Urothelium cell line (cell line): ENCODE data around the gene CACNA2D2.

Experiments used
- DNase-seq: peaks from one replicate; pipeline ENCODE4 v3.0.0; 2011; ENCODE audit warnings: low spot score, mixed read lengths
- FAIRE-seq: peaks from 2 replicates; lab custom pipeline; 2011; peaks lifted over from hg19 to GRCh38; lab: Jason Lieb, UNC

CACNA2D2 gene

DNA sequence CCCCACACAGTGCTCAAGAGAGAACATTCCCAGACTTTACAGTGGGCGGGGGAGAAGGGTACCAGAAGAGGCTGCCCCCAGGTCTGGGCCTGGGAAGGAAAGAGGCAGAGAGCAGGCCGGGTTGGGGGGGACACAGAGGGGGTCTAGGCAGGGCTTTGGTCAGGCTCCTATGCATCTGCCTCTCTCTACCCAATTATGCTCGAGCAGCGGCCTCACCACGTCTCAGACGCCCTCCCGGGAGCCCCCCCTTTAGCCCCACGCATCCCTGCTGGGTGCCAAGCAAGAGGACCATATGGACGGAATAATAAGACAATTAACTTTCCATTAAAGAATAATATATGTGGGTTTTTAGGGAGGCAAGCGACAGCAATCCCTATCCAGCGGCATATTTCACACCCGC lies 32.8 kb downstream of the CACNA2D2 start:
- no peak for DNase-seq
- no peak for FAIRE-seq

DNA sequence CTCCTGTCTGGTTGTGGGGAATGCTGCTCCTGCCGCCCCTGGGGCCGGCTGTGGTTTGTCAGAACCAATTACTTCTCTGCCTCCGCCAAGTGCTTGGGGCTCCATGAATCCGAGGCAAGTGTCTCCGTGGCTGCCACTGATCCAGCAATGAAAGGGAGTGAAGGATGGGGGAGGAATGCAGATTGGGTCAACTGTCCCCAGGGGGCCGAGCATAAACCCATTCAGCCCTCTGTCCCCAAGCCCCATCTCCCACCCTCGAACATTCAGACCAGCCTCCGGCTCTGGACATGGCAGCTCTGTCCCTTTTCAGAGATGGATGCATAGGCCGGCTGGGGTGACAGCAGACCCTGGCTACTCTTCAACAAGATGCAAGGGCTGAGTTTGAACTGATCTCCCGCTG lies 35.5 kb downstream of the CACNA2D2 start:
- no peak for DNase-seq
- no peak for FAIRE-seq

DNA sequence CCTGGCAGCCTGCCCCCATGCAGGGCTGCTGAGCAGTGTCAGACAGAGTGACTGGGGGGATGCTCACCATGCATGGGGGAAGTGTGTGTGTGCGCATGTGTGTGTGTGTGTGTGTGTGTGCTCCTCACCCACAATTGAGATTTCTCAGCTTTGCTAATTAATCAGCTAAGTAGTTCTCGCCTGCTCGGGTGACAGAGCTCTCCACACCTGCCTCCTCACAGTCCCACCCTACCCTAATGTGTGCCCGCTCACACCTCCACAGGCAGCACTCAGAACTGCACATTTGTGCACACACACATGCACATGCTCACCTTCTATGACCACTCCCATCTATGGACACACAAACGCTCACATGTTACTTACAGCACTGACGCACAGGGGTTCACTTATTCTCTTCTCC lies 37.3 kb downstream of the CACNA2D2 start:
- no peak for DNase-seq
- peak; percentile 42 for FAIRE-seq

DNA sequence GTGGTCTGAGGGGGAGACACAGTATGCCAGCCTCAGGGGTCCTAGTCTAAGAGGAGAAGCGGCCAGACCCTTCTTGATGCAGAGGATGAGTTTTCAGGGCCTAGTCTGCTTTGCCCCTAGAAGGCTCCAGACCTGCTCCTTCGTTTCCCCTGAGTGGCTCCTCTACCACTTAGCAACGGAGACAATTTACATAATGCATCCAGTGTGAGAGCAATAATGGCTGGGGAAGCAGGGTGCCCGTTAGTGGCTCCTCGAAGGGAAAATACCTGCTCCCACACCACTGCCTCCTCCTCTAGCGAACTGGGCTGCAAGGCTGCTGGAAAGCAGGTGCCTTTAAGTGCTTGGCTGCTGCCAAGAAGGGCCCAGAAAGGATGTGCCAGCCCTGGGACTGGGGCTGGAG lies 38.9 kb downstream of the CACNA2D2 start:
- FAIRE-seq, result no peak
- no peak for DNase-seq

DNA sequence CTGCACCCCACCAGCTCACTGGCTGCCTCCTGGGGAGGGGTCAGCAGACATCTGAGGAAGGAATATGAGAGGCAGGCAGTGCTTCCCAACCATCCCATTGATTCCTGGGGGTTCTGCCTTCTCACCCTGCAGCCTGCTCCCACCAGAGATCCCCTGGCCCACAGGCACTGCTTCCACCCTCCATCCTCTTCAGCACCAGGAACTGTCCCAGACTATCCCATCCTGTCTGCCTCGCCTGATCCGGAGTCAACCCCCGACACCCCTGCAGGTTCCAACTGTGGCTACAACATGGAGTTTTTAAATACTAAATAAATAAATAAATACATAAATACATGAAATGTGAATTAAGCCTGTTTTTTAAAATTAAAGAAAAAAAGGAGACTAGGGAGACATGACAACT lies 43.6 kb downstream of the CACNA2D2 start:
- FAIRE-seq, result no peak
- no peak for DNase-seq

DNA sequence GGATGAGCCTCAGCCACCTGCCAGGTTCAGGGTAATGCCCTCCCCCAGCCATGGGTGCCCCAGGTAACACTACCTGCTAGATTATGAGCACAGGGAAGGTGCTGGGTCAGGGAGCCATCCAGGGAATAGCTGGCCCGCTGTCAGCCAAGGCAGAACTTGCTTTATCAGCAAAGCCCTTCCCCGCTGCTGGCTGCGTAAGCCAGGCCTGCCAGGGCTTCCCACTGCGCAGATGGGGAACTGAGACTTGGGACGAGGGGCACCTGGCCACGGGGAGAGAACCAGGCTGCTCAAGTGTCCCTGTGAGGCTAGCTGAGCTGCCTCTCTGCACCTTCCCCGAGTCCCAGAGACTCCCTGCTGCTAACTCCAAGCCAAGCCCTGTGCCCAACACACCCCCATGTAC lies 45.4 kb downstream of the CACNA2D2 start:
- DNase-seq (no peak), FAIRE-seq (no peak)

DNA sequence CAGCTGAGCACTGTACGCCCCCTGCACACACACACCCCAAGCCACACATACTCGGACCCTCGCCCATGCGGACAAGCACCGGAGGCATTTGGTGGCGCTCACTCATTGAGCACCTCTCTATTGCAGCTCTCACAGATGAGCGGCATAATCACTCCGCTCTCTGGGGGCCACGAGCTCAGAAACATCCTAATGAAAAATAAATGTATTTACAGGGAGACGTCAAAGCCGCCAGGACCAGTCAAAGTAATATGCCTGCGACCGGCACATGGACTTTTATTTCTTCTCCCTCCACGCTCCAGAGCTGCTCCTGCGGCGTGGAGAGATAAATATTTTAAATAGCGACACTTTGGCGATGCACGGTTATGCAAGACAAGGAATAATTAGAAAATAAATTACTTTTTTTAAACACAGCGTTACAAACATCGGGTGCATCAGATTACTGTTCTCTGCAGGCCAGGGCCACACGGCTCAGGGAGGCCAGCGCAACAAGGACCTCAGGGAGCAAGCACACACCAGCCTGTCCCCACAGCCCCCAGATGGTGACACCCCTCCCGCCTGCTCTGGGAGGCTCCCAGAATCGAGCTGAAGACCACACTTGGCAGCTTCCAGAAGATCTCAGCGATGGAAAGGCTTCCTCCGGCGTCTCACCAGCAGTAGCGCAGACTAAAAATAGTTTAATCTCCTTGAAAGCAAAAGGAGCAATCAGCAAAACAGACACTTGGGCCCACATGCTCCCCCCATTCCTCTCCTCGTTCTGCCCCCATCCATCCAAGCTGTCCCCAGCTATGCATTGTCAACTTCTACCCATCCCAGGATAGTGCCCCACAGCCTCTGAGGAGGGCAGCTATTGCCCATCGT lies 48.0 kb downstream of the CACNA2D2 start:
- FAIRE-seq, result no peak
- no peak for DNase-seq

DNA sequence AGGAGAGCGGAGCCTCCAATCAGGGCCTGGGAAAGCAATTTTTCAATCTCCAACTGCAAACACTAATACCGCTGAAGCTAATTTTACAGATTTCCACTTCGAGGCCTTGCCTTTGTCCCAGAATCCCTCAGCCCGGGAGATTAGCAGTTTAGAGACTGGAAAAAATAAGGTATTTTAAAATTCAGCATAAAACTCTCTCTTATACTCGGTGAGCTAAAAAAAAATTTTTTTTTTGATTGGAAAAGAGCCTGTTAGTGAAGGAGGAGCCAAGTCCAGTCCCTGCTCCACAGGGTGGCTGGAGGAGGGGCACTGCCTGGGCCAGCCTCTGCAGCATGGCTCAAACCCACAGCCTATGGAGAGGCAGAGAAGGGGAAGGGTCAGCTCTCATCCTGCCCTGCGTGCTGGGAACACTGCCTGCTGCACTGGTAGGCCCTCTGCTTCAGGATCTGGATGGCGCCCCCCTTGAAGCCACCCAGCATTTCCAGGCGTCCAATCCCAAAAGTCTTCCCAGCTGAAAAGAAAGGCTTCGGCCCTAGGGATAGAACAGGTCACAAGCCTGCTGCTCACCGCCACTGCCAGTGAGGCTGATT lies 48.9 kb downstream of the CACNA2D2 start:
- FAIRE-seq, result no peak
- DNase-seq, result no peak

DNA sequence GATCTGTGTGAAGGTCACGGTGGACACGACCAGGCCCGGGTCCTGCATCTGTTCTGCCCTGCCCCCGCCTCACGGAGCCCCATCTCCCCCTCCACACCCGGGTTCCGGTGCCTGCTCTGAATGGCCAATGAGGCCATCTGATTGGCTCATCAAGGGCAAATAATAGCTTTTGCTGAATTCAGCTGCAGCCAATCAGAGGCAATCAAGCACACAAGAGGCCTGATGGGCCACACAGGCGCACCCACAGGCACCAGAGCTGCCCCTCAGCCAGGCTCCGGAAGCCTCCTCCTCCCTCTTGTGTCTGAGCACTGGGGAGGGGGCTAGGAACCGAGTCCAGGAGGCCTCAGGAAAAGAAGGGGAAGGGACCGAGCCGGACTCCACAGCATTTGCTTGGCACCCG lies 49.5 kb downstream of the CACNA2D2 start:
- FAIRE-seq (no peak), DNase-seq (no peak)

DNA sequence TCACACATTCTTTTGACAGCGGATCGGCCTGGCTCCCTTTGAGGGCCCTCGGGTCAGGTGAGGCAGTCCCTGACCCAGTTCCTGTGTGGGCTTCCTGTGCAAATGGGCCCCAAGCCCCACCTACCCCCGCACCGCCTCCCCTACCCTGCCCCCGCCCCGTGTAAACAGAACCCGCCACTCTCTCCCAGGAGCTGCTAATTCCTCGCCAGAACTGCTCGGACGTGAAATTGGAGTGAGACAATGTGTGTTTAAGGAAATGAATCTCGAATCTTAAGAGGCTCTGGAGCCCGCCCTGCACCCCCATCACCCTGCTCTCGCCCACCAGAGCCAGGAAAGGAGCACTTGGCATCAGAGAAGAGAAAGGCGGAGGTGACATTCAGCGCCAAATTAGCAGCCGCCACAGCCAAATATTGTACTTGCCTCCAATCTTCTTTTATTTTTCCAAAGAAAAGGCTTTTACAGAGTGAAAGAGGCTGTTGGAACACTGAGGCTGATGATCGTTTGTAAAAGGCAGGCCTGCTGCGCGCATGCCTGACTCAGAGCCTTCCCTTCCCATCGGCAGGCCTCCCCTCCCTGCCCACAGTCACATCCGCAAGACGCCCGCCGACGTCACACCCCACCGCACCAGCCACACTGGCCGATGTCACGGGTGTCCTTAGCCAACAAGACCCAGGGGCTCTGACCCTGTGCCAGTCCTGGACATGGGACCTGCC lies 53.1 kb downstream of the CACNA2D2 start:
- no peak for FAIRE-seq
- no peak for DNase-seq

DNA sequence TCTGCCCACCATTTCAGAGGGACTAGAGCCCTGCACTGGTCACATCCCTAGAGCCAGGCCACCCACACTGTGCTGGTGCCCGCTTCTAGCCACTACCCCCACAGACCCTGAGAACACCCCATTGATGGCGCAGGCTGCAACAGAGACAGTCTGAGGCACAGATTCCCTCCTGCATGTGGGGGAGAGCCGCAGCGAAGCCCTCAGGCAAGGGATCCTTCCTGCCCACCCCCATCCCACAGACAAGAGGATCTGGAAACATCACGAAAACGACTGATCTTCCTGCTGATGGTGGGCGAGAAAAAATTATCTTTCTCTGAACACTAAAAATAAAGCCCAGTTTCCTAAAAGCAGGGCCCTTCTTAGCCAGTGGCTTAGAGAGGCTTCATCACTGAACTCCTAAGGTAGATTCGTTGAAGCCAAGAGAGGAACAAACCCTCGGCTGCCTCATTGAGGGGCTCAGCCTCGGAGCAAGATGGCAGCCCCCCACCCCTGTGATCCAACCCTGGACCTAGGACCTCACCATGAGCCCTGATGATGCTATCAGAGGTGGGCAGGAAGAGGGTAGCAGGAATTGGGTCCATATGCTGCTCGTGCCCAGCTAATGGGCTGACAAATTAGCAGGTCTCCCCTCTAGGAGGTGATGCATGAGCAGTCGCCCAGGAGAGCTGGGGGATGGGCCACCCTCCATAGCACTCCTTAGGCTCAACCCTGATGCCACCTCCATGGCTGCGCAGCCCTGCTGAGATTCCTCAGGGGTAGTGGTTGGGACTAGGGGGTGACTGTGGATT lies 54.5 kb downstream of the CACNA2D2 start:
- FAIRE-seq, result no peak
- no peak for DNase-seq

DNA sequence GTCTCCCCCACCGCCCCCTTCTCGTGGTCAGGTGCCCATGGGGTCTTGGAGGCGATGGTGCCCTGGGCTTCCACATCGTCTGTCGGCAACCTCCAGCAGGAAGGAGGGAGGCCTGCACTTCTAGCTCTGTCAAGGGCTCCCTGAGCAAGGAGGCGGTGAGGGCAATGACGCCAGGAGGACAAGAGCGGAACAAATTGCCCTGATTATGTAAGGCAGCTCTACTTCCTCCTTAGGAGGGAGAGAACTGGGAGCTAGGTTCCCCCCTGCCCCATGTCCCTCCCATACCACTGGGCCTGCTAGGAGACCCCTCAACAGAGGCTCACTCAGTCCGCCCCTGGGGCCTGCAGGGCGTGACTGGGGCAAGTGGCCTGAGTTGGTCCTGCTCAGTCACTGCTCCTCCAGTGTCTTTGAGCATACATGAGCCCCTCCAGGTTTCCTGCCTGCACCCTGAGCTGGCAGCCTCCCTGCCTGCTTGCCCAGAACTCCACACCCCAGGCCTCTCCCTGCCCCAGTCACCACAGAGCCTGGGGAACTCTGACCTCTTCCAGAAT lies 56.1 kb downstream of the CACNA2D2 start:
- DNase-seq (no peak), FAIRE-seq (no peak)

DNA sequence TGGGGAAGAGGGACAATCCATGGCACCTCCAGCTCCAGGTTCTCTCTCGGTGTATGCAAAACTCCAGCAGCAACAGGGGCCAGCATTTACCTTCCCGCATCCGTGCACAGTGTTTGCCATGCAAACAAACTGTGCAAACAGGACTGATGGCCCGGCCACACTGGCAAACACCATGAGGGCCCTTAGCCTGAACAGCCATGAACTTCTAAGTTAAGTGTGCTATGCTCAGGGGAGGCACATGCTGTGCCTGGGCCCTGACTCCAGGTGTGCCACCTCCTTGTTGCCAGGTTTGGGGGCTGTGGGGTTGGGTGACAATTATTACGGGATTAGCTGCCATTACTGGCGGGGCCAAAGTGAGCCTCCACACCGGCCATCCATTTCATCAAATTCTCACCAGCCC lies 57.5 kb downstream of the CACNA2D2 start:
- FAIRE-seq (no peak), DNase-seq (no peak)

DNA sequence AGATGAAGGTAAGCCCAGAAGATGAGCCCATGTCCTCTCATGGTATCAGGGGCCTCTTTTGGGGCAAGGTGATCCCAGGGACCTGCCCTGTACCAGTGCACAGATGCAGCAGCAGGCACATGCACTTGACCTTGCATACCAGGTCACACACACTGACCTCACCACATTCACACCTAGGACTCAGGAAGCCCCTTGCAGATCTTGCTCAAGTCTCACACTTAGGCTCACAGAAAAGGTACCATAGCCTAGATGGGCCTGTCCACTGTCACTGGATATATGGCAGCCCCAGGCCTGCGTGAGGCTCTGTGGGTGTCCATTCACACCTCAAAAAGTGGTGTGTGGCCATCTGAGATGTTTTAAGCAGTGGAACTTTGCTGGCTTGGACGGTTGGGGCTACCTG lies 58.7 kb downstream of the CACNA2D2 start:
- DNase-seq, result no peak
- FAIRE-seq, result no peak

DNA sequence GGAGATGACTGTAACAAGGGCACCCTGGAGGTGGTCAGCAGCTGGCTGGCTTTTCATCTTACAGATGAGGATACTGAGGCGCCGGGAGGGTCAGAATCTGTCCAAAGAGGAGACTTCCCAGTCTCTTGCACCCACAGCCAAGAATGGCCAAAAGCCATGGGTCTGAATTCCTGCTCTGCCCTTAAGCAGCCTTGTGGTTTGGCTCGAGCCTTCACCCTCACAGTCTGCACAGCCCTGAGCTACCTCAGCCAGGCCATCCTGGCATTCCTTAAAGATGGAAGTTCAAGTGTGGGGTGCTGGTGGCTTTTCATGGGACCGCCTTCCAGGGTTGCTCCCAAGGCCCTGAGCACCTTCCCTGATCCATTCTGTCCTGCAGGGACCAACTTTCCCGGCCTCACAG lies 59.2 kb downstream of the CACNA2D2 start:
- DNase-seq (no peak), FAIRE-seq (no peak)

DNA sequence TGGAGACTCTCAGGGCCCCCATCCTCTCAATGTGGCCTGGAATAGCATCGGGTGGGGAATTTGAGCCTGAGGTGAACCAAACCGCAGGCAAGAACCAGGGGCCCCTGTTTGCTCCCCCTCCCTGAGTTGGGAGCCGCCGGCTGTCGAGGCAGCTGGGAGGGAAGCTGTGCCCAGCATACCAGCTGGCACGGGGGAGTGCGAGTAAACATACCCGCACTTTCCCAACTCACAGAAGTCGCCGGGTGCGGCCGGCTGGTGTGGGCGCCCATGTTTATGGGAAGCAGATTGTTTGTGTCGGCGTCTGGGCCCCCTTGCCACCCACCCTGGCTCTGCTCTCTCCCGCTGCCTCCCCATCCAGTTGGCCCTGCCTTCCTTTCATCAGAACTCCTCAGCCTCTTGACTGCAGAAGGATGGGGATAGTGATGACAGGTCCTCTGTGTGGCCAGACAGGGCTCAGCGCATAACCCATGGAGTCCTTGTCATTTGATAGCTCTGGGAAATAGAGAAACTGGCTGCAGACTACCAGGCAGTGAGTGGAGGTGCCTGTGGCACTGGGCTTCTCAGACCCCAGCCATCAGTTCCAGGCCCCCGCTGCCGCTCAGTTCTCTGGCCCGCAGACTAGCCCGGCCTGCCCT lies 60.4 kb downstream of the CACNA2D2 start:
- FAIRE-seq (no peak), DNase-seq (no peak)

DNA sequence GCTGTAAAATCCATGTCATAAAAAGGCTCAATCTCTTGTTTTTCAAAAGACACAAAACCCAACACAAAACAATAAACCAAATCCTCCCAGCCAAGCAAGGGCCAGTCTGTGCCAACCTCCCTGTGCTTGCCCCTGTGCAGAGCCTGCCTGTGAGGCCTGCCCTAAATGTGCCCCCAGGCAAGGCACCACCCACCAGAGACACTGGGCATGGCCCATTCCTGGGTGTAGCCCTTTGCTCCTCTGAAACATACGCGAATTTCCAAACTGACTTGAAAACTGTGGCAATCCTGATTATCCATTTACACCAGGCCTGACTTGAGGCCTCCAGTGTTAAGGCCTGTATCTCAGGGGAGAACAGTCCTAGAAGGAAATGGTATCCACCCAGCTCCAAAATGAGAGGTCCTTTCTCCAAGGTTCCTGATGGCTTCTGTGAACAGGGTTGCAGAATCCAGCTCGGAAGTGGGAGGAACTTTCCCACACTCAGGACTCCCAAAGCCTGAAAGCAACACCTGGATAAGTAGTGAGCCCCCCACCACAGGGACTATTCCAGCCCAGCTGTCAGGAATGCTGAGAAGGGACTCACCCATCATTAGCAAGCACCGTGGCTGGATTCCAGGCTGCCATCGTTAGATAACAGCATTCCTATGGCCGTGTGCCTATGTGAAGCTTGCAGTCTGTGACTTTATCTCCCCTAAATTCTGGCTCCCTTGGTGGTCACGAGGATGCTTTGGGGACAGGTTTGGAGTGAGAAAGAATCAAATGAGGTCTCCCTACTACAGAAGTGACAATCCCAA lies 61.8 kb downstream of the CACNA2D2 start:
- DNase-seq, result no peak
- no peak for FAIRE-seq

DNA sequence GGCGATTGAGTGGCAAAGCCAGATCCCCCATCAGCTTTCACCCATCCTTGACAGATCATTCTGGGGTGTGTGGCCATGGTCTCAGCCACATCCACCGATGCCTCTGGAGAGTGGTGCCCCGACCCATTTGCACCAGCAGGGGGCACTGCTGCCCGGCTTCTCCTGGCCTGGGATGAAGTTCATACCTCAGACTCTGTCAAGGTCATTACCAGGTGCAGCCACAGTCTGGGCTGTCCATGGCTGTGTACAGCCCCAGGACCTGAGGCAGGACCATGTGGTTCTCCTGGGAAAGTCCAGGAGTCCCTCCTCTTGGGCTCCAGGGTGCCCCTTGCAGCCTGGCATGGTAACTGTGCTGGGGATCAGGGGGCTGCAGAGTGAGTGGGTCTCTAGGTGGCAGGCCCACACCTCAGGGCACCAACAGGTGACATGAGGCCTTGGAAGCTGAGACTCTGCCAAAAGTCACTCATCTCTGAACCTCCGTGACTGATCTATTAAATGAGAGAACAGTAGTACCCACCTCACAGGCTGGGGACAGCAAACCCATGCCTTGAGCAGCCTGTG lies 67.2 kb downstream of the CACNA2D2 start:
- DNase-seq, result peak; percentile 78
- no peak for FAIRE-seq

DNA sequence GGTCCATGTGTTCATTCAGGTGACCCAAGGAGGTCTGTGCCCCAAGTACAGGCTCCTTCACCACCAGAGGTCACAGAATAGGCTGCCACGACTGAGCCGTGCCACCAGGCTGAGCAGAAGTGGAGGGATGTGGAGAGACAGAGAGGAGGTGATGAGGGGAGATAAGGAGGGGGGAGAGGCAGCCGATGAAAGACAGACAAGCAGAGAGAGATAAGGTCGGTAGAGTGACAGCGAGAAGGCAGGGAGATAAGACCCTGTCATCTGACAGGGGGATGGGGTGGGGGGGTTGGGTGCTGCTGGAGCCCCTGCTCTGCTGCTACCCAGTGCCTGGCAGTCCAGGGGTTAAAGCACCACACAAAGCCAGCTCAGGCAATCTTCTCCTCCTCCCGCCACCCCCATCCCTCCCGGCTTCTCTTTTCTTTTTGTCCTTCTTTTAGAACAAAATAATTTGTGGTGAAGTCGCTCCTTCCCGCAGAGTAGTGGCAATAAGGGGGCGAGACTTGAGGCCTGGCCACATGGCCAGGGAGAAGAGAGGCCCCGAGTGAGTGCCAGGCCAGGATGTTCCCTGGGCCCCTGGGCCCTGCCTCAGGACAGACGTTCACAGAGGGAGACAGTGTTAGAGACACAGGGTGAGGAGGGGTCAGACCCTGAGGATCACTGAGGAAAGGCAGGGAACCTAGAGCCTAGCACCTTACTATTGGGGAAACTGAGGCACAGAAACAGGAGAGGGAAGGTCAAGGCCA lies 67.9 kb downstream of the CACNA2D2 start:
- no peak for DNase-seq
- FAIRE-seq, result no peak
